ENCODE results near the gene ISL2.
A peak's percentile ranks its signal among the peaks of the same experiment; 100 is the strongest.

The ISL2 gene

GRCh38 chr15:76330080-76330680 lies 6.4 kb upstream of the ISL2 start:
- H3K9me2 ChIP-seq (replicated peaks; ENCODE audit: low read depth, low read length) = no peaks in the 10 kb centered on the region
- H3K9ac ChIP-seq (ENCODE audit: low read depth, low read length, poor library complexity, severe bottlenecking) = no peak overlapping the region
- H3K79me2 ChIP-seq (ENCODE audit: insufficient read depth, low read length) = no peaks in the 10 kb centered on the region
- no peaks in the 10 kb centered on the region for H4K20me1 ChIP-seq (ENCODE audit: insufficient read depth, low read length, poor library complexity, severe bottlenecking)
- no peaks in the 10 kb centered on the region for H3K27me3 ChIP-seq (ENCODE audit: insufficient read depth, low read length, poor library complexity, severe bottlenecking)
- no peak overlapping the region for H3K4me2 ChIP-seq (ENCODE audit: low read depth, low read length, poor library complexity, severe bottlenecking)
- no peak overlapping the region for H2AFZ ChIP-seq (ENCODE audit: low read length)
- no peaks in the 10 kb centered on the region for H3F3A ChIP-seq (ENCODE audit: low read depth)
- no peaks in the 10 kb centered on the region for H3K9me3 ChIP-seq (ENCODE audit: insufficient read depth, low read depth, low read length)
- TF ChIP-seq EZH2phosphoT487 (IDR thresholded peaks at IDR 0.05; ENCODE audit: borderline replicate concordance) (no peak), CTCF (conservative IDR thresholded peaks at IDR 0.05; ENCODE audit: low read length) (peak; percentile 49)
- H3K36me3 ChIP-seq (ENCODE audit: insufficient read depth, low read length) = no peaks in the 10 kb centered on the region
- no peaks in the 10 kb centered on the region for H3K4me1 ChIP-seq (ENCODE audit: insufficient read depth, low read length, poor library complexity, severe bottlenecking)
- H3K4me3 ChIP-seq (ENCODE audit: low read length, poor library complexity, severe bottlenecking) = no peak overlapping the region

GRCh38 chr15:76332796-76333195 lies 3.8 kb upstream of the ISL2 start:
- H4K20me1 ChIP-seq (ENCODE audit: insufficient read depth, low read length, poor library complexity, severe bottlenecking) = no peaks in the 10 kb centered on the region
- H3K4me3 ChIP-seq (ENCODE audit: low read length, poor library complexity, severe bottlenecking) = no peak overlapping the region
- no peaks in the 10 kb centered on the region for H3K9me3 ChIP-seq (ENCODE audit: insufficient read depth, low read depth, low read length)
- no peaks in the 10 kb centered on the region for H3K9me2 ChIP-seq (replicated peaks; ENCODE audit: low read depth, low read length)
- no peak overlapping the region for H3K9ac ChIP-seq (ENCODE audit: low read depth, low read length, poor library complexity, severe bottlenecking)
- TF ChIP-seq CTCF (conservative IDR thresholded peaks at IDR 0.05; ENCODE audit: low read length) (no peak), EZH2phosphoT487 (IDR thresholded peaks at IDR 0.05; ENCODE audit: borderline replicate concordance) (no peak)
- no peaks in the 10 kb centered on the region for H3K27me3 ChIP-seq (ENCODE audit: insufficient read depth, low read length, poor library complexity, severe bottlenecking)
- H3K4me2 ChIP-seq (ENCODE audit: low read depth, low read length, poor library complexity, severe bottlenecking) = no peak overlapping the region
- H2AFZ ChIP-seq (ENCODE audit: low read length) = no peak overlapping the region
- H3K36me3 ChIP-seq (ENCODE audit: insufficient read depth, low read length) = no peaks in the 10 kb centered on the region
- H3K4me1 ChIP-seq (ENCODE audit: insufficient read depth, low read length, poor library complexity, severe bottlenecking) = no peaks in the 10 kb centered on the region
- no peaks in the 10 kb centered on the region for H3K79me2 ChIP-seq (ENCODE audit: insufficient read depth, low read length)
- H3F3A ChIP-seq (ENCODE audit: low read depth) = no peaks in the 10 kb centered on the region

GRCh38 chr15:76333309-76333708 lies 3.3 kb upstream of the ISL2 start:
- no peak overlapping the region for H3K4me2 ChIP-seq (ENCODE audit: low read depth, low read length, poor library complexity, severe bottlenecking)
- H3F3A ChIP-seq (ENCODE audit: low read depth) = no peaks in the 10 kb centered on the region
- no peaks in the 10 kb centered on the region for H3K36me3 ChIP-seq (ENCODE audit: insufficient read depth, low read length)
- TF ChIP-seq CTCF (conservative IDR thresholded peaks at IDR 0.05; ENCODE audit: low read length) (no peak), EZH2phosphoT487 (IDR thresholded peaks at IDR 0.05; ENCODE audit: borderline replicate concordance) (no peak)
- H3K79me2 ChIP-seq (ENCODE audit: insufficient read depth, low read length) = no peaks in the 10 kb centered on the region
- no peaks in the 10 kb centered on the region for H3K27me3 ChIP-seq (ENCODE audit: insufficient read depth, low read length, poor library complexity, severe bottlenecking)
- H3K4me3 ChIP-seq (ENCODE audit: low read length, poor library complexity, severe bottlenecking) = no peak overlapping the region
- 0 out of 2 replicates have a peak overlapping the region, but pooled peaks have one; percentile 13 for H2AFZ ChIP-seq (ENCODE audit: low read length)
- H3K9me3 ChIP-seq (ENCODE audit: insufficient read depth, low read depth, low read length) = no peaks in the 10 kb centered on the region
- H3K9ac ChIP-seq (ENCODE audit: low read depth, low read length, poor library complexity, severe bottlenecking) = no peak overlapping the region
- no peaks in the 10 kb centered on the region for H3K4me1 ChIP-seq (ENCODE audit: insufficient read depth, low read length, poor library complexity, severe bottlenecking)
- H3K9me2 ChIP-seq (replicated peaks; ENCODE audit: low read depth, low read length) = no peaks in the 10 kb centered on the region
- no peaks in the 10 kb centered on the region for H4K20me1 ChIP-seq (ENCODE audit: insufficient read depth, low read length, poor library complexity, severe bottlenecking)
